Measurements from ENCODE around the gene ATG4A. TPM values are rescaled to one million over a fixed set of nuclear protein-coding genes. Genes with fewer than 3 reads are reported as not detected.

The ATG4A gene
- polyA plus RNA-seq, 4 donors, result 10.9 to 13.1 (median 12.5) TPM

DNA sequence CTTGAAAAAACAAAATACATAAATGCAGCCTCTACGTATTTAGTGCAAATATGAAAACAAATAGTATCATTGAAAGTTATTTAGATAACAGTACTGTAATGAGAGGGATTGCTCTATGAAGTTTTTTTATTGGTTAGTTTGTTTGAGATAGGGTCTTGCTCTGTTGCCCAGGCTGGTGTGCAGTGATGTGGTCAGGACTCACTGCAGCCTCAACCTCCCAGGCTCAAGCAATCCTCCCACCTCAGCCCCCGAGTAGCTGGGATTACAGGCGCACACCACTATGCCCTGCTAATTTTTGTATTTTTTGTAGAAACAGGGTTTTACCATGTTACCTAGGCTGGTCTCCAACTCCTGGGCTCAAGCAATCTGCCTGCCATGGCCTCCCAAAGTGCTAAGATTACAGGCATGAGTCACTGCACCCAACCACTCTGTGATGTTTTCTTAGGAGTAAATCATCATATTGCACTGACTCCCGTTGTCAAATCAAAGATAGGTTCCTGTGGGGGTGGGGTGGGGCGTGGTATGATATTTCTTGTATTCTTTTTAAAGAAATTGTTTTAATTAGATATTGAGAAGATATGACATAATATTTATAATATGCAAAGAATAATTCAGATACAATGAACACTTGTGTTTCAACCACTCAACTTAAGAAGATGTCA is 75.8 kb downstream of the ATG4A start:
- DNase-seq (ENCODE audit: low read depth in 4 of 4, low spot score in 3 of 4), result no peak

DNA sequence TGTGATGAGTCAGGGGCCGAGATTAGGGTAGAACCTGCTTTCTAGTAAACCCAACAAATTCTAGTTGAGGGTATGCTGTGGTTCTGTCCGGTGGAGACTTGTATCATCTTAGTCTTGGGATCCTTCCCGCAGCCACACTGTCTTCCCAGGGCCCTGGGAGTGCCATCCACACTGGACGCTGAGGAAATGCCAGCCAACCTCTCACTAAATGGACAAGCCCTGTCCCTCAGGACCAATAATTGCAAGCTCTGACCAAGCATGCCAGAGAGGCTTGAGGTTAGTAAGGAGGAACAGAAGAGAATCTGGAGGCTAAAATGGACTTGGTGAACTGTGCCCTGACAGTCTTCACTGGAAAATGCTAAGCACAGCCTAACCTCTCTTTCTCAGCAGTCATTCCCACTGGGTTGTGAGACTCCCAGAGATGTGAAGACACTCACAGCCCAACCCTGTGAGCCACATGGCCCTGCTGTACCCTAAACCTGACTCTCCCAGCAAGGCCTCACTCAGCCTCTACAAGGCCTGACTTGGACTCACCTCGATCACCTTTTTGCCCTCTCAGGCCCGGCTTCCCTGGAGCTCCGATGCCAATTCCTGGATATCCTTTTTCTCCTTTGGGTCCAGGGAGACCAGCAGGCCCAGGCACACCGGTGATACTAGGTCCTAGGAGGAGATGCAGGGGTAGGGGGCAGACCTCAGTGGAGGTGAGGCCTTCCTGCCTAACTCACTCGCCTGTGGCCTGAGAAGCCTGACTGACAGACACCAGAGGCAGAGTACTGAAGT is 77.6 kb downstream of the ATG4A start:
- DNase-seq (ENCODE audit: low read depth in 4 of 4, low spot score in 3 of 4), result no peak

DNA sequence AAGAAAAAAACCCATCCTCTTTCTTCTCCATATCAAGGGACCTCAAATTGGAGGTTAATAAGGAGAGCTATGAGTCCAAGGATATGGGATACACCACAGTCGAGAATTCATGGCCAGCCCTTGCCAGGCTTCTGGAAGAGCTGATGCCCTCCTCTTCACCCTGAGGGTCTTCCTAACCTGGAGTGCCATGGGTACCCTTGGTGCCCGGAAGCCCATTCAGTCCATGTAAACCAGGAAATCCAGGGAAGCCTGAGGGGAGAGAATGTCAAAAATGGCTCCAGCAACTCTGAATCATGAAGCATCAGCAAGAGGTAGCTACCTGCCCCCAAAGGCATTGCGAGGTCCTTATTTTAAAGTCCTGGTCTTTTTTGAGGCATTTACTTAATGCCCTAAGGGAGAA is 78.2 kb downstream of the ATG4A start:
- no peak for DNase-seq (ENCODE audit: low read depth in 4 of 4, low spot score in 3 of 4)

DNA sequence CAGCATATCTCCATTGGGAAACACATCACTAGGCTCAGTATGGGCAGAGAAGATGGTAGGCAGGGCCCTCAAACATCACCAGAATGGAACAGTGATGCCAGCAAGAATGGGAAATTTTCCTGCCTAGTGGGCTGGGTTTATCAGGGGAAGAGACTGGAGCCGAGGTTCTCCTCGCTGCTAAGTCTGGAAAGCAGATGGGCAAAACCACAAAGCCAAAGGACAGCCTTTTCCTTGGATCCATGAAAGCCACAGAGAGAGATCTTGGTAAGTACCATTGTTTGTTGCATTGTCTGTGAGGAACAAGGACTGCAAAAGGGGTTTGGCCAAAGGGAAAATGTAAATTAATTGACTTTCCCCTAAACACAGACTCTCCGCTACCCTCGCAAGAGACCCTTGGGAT is 80.1 kb downstream of the ATG4A start:
- DNase-seq (ENCODE audit: low read depth in 4 of 4, low spot score in 3 of 4), result no peak

GRCh38 chrX:108173874-108174273 is 82.3 kb downstream of the ATG4A start:
- DNase-seq (ENCODE audit: low read depth in 4 of 4, low spot score in 3 of 4), result no peak

- DNase-seq (ENCODE audit: low read depth in 4 of 4, low spot score in 3 of 4), result no peak
These were observed 86.0 kb downstream of the ATG4A start for GRCh38 chrX:108177351-108178142.

- no peak for DNase-seq (ENCODE audit: low read depth in 4 of 4, low spot score in 3 of 4)
These were observed 86.5 kb downstream of the ATG4A start for GRCh38 chrX:108178143-108178498.

DNA sequence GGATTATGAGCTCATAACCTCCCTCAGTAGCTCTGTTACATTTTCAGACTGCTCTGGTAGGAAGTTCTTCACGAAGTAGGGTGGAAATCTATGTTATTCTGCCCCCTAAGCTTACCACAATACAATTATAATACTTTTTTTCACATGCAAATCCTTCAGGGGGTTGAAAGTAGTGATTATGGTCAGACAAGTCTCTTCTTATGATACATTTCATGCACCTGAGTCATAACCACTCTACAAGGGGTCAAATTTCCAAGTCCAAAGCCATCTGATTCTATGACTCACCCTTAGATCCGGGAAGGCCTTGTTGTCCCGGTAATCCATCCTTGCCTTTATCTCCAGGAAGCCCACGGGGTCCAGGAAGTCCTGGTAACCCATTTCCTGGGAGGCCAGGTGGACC is 95.2 kb downstream of the ATG4A start:
- DNase-seq (ENCODE audit: low read depth in 4 of 4, low spot score in 3 of 4), result no peak

GRCh38 chrX:108198420-108198819 is 106.8 kb downstream of the ATG4A start:
- DNase-seq (ENCODE audit: low read depth in 4 of 4, low spot score in 3 of 4), result no peak

GRCh38 chrX:108199041-108199440 is 107.5 kb downstream of the ATG4A start:
- no peak for DNase-seq (ENCODE audit: low read depth in 4 of 4, low spot score in 3 of 4)

- no peak for DNase-seq (ENCODE audit: low read depth in 4 of 4, low spot score in 3 of 4)
These were observed 108.1 kb downstream of the ATG4A start for GRCh38 chrX:108199691-108200090.

GRCh38 chrX:108203540-108203939 is 112.0 kb downstream of the ATG4A start:
- no peak for DNase-seq (ENCODE audit: low read depth in 4 of 4, low spot score in 3 of 4)

Other genes with a start within 250 kb of the ATG4A start
- not detected for gene TEX13B, start 109.4 kb upstream of the ATG4A start, polyA plus RNA-seq (ENCODE audit: insufficient read length in 4 of 4)
- 1 to 10 TPM in 2 of 4 donors, under 1 TPM in 2; 0.69 to 1.3 (median 0.97) TPM for gene VSIG1, start 46.7 kb upstream of the ATG4A start, polyA plus RNA-seq (ENCODE audit: insufficient read length in 4 of 4)
- gene PSMD10, start 236 bp upstream of the ATG4A start, polyA plus RNA-seq (ENCODE audit: insufficient read length in 4 of 4), result 10 to 100 TPM; 79.0 to 85.2 (median 82.8) TPM

All from right renal pelvis (tissue), 4 donors.